GM21447 (cell line): ENCODE results near the gene LYPD1.

Source experiments
- ATAC-seq: cut with Tn5 transposase; IDR thresholded peaks from one replicate; pipeline ENCODE4 v1.9.1; 2021; ENCODE audit not compliant: unreplicated experiment

LYPD1 gene

GRCh38 chr2:132599556-132599955 is 70.4 kb downstream of the LYPD1 start:
- ATAC-seq: no peak

DNA sequence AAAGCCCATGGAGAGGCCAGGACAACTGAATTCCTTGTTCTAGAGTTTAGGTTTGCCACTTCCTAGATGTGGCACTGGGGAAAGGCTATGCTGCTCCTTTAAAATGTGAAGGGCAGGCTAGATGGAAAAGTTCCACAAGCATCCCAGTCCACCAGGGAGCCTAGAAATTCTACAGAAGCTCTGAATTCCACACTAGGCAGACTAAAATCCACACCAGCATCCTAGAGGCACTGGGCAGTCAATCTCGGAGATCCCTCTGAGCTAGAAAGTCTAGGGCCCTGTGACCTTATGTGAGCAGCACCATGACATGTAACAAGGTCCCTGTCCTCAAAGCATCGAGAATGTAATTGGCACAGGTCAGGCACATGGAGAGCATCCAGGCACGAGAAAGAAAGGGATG is 71.5 kb downstream of the LYPD1 start:
- no peak for ATAC-seq

- no peak for ATAC-seq
Measured at GRCh38 chr2:132597831-132598230, 72.2 kb downstream of the LYPD1 start.

- no peak for ATAC-seq
Measured at GRCh38 chr2:132597166-132597565, 72.8 kb downstream of the LYPD1 start.

DNA sequence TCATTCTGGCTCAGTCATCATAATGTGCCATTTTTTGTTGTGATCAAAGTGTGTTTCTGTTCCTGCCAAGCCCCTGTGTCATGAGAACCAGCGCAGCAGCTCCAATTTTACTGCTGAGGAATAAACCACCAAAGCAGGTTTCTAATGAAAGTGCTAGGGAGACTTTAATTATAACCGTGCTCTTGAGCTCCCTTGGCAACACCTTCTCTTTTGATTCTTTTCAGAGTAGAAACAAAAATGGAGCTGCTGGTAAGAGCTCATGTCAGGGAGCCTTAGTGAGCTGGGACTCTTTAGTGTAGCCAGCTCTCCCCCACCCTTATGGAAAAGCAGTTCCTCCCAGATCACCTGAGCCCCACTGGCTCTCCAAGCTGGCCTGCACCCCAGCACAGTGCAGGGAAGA is 74.3 kb downstream of the LYPD1 start:
- no peak for ATAC-seq

DNA sequence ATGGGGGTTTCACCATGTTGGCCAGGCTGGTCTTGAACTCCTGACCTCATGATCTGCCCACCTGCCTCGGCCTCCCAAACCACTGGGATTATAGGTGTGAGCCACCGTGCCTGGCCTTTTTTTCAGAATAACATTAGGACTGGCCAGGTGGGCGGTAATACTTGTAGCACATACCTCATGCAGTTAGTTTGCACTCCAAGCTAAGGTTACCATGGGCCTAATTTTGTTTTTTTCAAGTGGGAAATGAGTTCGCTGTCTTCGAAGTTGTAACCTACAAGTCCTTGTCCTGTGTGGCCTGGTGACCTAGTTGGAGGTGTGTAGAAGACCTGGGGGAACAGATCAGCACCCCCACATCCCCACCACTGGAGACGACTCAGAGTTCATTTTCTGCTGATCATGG is 74.8 kb downstream of the LYPD1 start:
- ATAC-seq: no peak
